Activated CD4-positive, alpha-beta T cell treated with anti-CD3 and anti-CD28 coated beads, Interleukin-2, amount 10 ng/mL, durations not matched to agents 24 days and 14 days (primary cell): ENCODE measurements around the gene LRRC74B. TPM values are rescaled to one million over a fixed set of nuclear protein-coding genes. Genes with fewer than 3 reads are reported as not detected.
A peak's percentile ranks its signal among the peaks of the same experiment; 100 is the strongest.

Experiments used
- DNase-seq: peaks from one replicate; pipeline ENCODE4 v3.0.0; 2022
- H3K27ac Mint-ChIP-seq: one replicate; pipeline ENCODE4 v1.8.0; 2022; ENCODE audit warnings: mild to moderate bottlenecking, mixed read lengths
- H3K27me3 Mint-ChIP-seq: one replicate; pipeline ENCODE4 v1.8.0; 2022; ENCODE audit warnings: mixed read lengths
- H3K36me3 Mint-ChIP-seq: one replicate; pipeline ENCODE4 v1.8.0; 2022; ENCODE audit warnings: low read depth, mild to moderate bottlenecking, mixed read lengths
- H3K4me1 Mint-ChIP-seq: one replicate; pipeline ENCODE4 v1.8.0; 2021; ENCODE audit warnings: mixed read lengths
- H3K4me3 Mint-ChIP-seq: one replicate; pipeline ENCODE4 v1.8.0; 2022; ENCODE audit warnings: mild to moderate bottlenecking, moderate library complexity, mixed read lengths
- H3K9me3 Mint-ChIP-seq: one replicate; pipeline ENCODE4 v1.8.0; 2021; ENCODE audit warnings: mixed read lengths
- intact Hi-C: fragments of 100-400 bp; cut with micrococcal nuclease; formaldehyde crosslinking; loops from one replicate; pipeline ENCODE4 v1.15.1; 2023
- total RNA-seq: library from RNA; stranded (reverse); gene quantifications from 2 replicates; pipeline ENCODE4 v1.2.3, GENCODE V29; 2022

The LRRC74B gene, protein sequence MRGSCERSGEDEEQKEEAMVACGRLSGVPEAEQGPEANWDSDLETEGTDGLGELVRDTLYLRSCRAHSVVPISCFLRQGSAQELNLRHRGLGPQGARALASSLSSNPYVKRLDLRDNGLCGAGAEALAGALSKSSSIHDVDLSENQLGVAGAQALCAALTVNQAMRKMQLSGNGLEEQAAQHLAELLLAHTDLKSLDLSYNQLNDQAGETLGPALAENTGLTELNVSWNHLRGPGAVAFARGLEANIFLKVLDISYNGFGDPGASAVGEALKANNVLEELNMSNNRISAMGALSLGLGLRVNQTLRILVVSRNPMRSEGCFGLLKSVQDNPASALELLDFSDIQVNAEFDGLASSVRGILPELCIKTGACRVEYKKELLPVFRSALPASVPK
- not detected in 2 replicates for total RNA-seq

DNA sequence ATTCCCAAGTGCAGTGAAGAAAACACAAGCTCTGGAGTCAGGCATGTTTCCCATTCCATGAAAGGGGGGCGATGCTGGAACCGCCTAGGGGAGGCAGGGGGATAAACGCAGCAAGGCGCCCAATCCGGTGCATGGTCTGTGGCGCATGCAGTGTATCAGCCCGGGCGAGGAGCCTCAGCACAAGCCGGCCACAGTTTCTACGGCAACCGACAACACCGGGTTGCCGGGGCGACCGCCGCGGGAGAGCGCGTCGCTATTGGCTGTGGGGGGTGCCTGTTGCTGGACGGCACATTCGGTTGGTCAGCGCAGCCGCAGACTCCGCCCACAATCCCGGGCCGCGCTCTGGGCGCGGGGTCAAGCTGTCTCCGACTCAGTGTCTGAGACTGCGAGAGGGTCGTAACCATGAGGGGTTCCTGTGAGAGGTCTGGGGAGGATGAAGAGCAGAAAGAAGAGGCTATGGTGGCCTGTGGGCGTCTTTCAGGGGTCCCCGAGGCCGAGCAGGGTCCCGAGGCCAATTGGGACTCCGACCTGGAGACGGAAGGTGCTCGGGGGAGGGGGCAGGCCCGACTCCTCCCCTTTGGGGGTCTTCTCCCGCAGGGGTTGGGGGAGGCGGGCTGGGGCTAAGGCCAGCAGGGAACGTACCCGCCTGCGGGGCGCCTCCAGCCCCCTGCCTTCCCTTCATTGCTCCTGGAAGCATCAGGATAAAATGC is at the start of gene LRRC74B:
Gene LRRC74B (plus strand): TSS at position 362 of the 710 bp plus-strand sequence. CDS start 41 bp downstream, at position 403.
- no peaks in the 10 kb centered on the region for H3K36me3 Mint-ChIP-seq
- peaks cover 28% of the 10 kb centered on the region for H3K27me3 Mint-ChIP-seq
- peak within 1 kb of the TSS; percentile 62 for H3K27ac Mint-ChIP-seq

GRCh38 chr22:20996031-20996410 is 49.7 kb upstream of the LRRC74B start:
- Mint-ChIP-seq H3K9me3 (no peaks in the 10 kb centered on the region), H3K27ac (no peak overlapping the region), H3K27me3 (no peaks in the 10 kb centered on the region), H3K36me3 (peaks cover 19% of the 10 kb centered on the region), H3K4me1 (peaks cover 2% of the 10 kb centered on the region), H3K4me3 (no peak overlapping the region)
- no peak for DNase-seq
- intact Hi-C loops: no loop called here

More for the DNA sequence above, at the start of gene LRRC74B:
- H3K4me3 Mint-ChIP-seq: peak within 1 kb of the TSS; percentile 67
- peak; percentile 94 for DNase-seq
- no peaks in the 10 kb centered on the region for H3K9me3 Mint-ChIP-seq
- peaks cover 15% of the 10 kb centered on the region for H3K4me1 Mint-ChIP-seq
- intact Hi-C loops: no loop called here

DNA sequence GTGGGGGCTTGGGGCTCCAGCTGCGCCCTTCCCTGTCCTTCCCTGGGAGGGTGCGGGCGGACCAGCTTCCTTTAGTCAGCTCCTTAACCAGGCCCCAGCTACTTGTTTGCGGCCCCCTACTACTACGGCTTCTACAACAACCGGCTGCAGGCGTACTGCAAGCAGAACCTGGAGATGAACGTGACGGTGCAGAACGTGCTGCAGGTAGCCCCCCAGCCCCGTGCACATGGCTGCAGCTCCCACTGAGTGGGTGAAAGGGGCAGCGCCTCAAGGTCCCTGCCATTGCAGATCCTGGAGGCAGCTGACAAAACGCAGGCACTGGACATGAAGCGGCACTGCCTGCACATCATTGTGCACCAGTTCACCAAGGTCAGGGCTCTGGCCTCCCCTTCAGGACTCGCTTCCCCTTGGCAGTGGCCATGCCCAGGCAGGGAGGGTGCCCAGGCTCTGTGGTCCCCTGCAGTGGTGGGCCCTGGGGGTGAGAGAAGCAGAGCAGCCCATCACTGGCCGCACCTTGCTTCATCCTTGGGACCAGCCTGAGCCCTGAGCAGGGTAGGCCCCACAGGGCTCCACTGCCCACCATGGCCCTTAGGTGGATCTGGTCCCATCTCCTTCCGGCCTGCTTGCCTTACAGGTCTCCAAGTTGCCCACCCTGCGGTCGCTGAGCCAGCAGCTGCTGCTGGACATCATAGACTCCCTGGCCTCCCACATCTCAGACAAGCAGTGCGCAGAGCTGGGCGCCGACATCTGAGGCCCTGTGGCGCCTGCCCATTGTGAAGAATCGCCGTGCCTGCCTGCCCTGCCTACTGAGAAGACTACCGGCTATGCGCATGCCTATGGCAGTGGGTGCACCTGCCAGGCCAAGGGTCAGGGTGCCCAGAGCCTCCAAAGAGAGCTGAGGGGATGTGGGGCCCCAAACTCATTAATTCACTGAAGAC is 48.9 kb upstream of the LRRC74B start:
- Mint-ChIP-seq H3K27me3 (no peaks in the 10 kb centered on the region), H3K27ac (no peak overlapping the region), H3K4me1 (peaks cover 5% of the 10 kb centered on the region), H3K9me3 (no peaks in the 10 kb centered on the region), H3K36me3 (peaks cover 21% of the 10 kb centered on the region), H3K4me3 (no peak overlapping the region)
- intact Hi-C loops: no loop called here
- no peak for DNase-seq

DNA sequence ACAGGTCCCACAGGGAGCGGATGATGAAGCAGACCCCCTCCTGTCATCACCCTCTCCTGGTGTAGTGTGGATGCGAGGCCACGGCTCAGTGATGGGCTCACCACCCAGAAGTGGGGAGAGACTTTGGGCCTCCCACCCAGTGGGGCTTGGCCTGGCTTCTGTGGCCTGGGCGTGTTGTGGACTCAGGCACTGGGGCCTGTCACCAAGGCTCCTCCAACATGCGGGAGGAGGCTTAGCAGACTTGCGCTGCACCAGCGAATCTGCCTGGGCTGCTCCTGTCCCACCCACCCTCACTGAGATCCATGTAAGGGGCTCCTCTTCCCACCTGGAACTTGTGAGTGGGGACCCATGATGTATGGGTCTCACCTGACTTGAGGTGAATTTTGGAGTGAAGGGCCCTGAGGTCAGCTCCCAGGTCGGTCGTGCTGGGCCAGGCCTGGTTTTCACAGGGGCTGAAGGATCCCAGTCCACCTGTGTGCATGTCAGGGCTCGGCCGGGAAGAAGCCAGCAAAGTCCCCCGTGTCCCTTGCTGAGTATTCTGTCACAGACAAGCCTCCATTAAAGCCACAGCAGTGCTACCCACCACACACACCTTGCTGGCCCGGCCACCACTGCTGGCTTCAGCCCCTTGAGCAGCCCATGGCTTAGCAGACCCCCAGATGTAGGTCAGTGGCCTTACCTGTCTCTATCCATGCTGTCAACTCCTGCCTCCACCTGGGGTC is 48.0 kb upstream of the LRRC74B start:
- DNase-seq: no peak
- no peak overlapping the region for H3K27ac Mint-ChIP-seq
- no peaks in the 10 kb centered on the region for H3K9me3 Mint-ChIP-seq
- intact Hi-C loops: no loop called here
- H3K36me3 Mint-ChIP-seq: peaks cover 21% of the 10 kb centered on the region
- H3K4me1 Mint-ChIP-seq: peaks cover 9% of the 10 kb centered on the region
- H3K4me3 Mint-ChIP-seq: no peak overlapping the region
- H3K27me3 Mint-ChIP-seq: no peaks in the 10 kb centered on the region

- intact Hi-C loops: no loop called here
- H3K27ac Mint-ChIP-seq: no peak overlapping the region
- DNase-seq: no peak
- H3K4me3 Mint-ChIP-seq: peak overlapping the region; percentile 11
- no peaks in the 10 kb centered on the region for H3K27me3 Mint-ChIP-seq
- peaks cover 23% of the 10 kb centered on the region for H3K36me3 Mint-ChIP-seq
- H3K9me3 Mint-ChIP-seq: no peaks in the 10 kb centered on the region
- peaks cover 14% of the 10 kb centered on the region for H3K4me1 Mint-ChIP-seq
Observed at GRCh38 chr22:20998411-20999336, 47.1 kb upstream of the LRRC74B start.

- Mint-ChIP-seq H3K27me3 (no peaks in the 10 kb centered on the region), H3K4me3 (peak overlapping the region; percentile 97), H3K27ac (no peak overlapping the region), H3K9me3 (no peaks in the 10 kb centered on the region), H3K4me1 (peaks cover 14% of the 10 kb centered on the region), H3K36me3 (peaks cover 23% of the 10 kb centered on the region)
- no peak for DNase-seq
- intact Hi-C loops: loop anchor here (5.0 to 10.0 kb wide), 3 partner anchors 37 to 1145 kb away; partner anchors contain the start of genes GNB1L, RANBP1, RTL10 and TRMT2A
Observed at GRCh38 chr22:20999350-21000206, 46.2 kb upstream of the LRRC74B start.

DNA sequence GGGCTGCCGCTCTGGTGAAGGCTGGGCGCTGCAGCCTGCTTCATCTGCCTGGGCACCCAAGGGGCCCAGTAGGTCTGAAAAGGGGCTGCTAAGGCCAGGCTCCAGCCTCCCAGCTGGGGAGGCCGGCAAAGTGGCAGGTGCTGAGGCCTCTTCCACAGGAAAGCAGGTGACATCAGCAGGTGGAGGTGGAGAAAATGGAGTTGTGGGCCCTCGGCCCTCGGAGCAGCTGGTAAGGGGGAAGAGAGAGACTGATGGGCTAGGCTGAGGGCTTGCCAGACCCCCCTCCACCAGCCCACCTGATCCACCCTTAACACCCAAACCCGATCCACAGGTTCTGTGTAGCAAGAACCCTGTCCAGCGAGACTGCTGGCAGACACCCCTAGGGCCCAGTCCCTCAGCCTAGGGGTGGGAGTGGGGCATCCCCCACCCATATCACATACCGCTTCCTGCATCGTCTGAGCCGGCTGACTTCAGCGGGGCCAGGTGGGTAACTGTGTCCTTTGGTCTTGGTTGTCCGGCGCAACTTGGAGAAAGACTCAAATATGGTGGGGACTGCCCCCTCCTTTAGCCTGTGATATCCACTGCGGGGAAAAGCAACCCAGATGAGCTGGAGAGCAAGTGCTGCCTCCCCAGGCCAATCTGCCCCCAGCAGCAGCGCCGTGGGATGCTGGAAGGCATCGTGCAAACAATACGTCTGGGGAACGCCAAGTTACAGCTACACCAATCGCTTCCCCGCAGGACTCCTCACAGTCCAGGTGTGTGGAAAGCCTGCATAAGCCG is 45.3 kb upstream of the LRRC74B start:
- peaks cover 21% of the 10 kb centered on the region for H3K36me3 Mint-ChIP-seq
- peaks cover 14% of the 10 kb centered on the region for H3K4me1 Mint-ChIP-seq
- peak overlapping the region; percentile 99 for H3K27ac Mint-ChIP-seq
- H3K4me3 Mint-ChIP-seq: peak overlapping the region; percentile 97
- no peaks in the 10 kb centered on the region for H3K27me3 Mint-ChIP-seq
- intact Hi-C loops: loop anchor here (5.0 to 10.0 kb wide), 3 partner anchors 38 to 1146 kb away; partner anchors contain the start of genes GNB1L, RANBP1, RTL10 and TRMT2A
- H3K9me3 Mint-ChIP-seq: no peaks in the 10 kb centered on the region
- DNase-seq: peak; percentile 70

DNA sequence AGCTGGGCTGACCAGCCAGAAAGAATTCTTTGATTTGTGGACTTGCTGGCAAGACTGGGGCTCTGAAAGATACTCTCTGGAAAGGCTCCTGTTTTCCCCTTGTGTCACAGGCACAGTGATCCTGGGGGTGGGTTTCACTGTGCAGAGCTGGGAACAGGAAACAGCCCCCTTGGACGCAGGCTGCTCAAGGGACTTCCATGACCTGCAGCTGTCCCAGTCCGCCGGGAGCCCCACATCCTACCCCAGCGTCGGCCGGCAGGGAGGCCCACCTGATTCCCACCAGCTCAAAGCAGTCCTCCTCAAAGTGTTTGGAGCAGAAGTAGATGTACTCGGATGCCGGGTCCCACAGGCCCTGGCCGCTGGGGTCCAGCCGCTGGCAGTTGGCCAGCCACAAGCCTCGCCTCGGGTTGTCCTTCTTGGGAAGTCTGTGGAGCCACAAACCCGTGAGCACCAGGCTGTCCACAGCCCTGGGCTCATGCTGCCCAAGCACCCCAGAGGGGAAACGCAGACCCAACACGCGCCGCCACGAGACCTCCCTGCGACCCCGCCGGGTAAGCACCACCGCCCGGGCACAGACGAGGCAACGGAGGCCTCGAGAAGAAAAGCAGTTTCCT is 44.7 kb upstream of the LRRC74B start:
- intact Hi-C loops: loop anchor here (1.0 to 10.0 kb wide), 4 partner anchors 19 to 1146 kb away; partner anchors contain the start of genes GNB1L, LZTR1, RANBP1 and RTL10
- Mint-ChIP-seq H3K27me3 (no peaks in the 10 kb centered on the region), H3K27ac (peak overlapping the region; percentile 99), H3K4me1 (peaks cover 14% of the 10 kb centered on the region), H3K9me3 (no peaks in the 10 kb centered on the region), H3K36me3 (peaks cover 20% of the 10 kb centered on the region), H3K4me3 (peak overlapping the region; percentile 97)
- DNase-seq: no peak

- H3K4me3 Mint-ChIP-seq: peak within 1 kb of the TSS; percentile 97
Observed at GRCh38 chr22:21001601-21002325, 44.0 kb upstream of the LRRC74B start, which contains the start of gene THAP7. THAP7 (minus strand) TSS chr22:21002118; CDS start chr22:21001911, 207 bp downstream.

GRCh38 chr22:21003782-21004181 is 42.0 kb upstream of the LRRC74B start:
- Mint-ChIP-seq H3K27ac (no peak overlapping the region), H3K4me1 (peaks cover 14% of the 10 kb centered on the region), H3K4me3 (peak overlapping the region; percentile 97), H3K9me3 (no peaks in the 10 kb centered on the region), H3K27me3 (peaks cover 3% of the 10 kb centered on the region), H3K36me3 (peaks cover 18% of the 10 kb centered on the region)
- intact Hi-C loops: loop anchor here (2.0 to 10.0 kb wide), 4 partner anchors 41 to 1149 kb away; partner anchors contain the start of genes CRKL, GNB1L, RANBP1 and RTL10
- DNase-seq: no peak

More at GRCh38 chr22:21001601-21002325, 44.0 kb upstream of the LRRC74B start, which contains the start of gene THAP7:
- Mint-ChIP-seq H3K4me1 (peaks cover 14% of the 10 kb centered on the region), H3K27me3 (no peaks in the 10 kb centered on the region), H3K36me3 (peaks cover 20% of the 10 kb centered on the region), H3K9me3 (no peaks in the 10 kb centered on the region), H3K27ac (peak within 1 kb of the TSS; percentile 99)
- intact Hi-C loops: loop anchor here (1.0 to 10.0 kb wide), 7 partner anchors 13 to 1147 kb away; partner anchors contain the start of genes CRKL, GNB1L, LZTR1 and PI4KA
- peak; percentile 99 for DNase-seq
